Common myeloid progenitor, CD34-positive (primary cell): ENCODE measurements around the gene ATP5IF1.
A peak's percentile ranks its signal among the peaks of the same experiment; 100 is the strongest.

Experiments
- CTCF ChIA-PET: fragments of 350-600 bp; sonication (Branson Sonifier 250); formaldehyde crosslinking; loops from one replicate; lab custom pipeline; 2021; ENCODE audit warnings: antibody characterized with exemption; lab: Charles Lee
- POLR2A ChIA-PET: fragments of 350-600 bp; sonication (Branson Sonifier 250); formaldehyde crosslinking; loops from one replicate; lab custom pipeline; 2021; ENCODE audit warnings: antibody characterized with exemption; lab: Charles Lee
- DNase-seq, 3 donors: peaks; one replicate each; pipeline versions ENCODE4 v3.0.0 to v3.0.0-alpha.2; 2013
- H3K27ac ChIP-seq, 2 experiments: 1 replicate in 1 of 2; 2 replicates in 1 of 2; pipeline ENCODE4 v1.7.0; 2013; ENCODE audit warnings: inconsistent platforms in 2 of 2, low read length in 2 of 2, mild to moderate bottlenecking in 2 of 2, low read depth in 1 of 2, moderate library complexity in 1 of 2; ENCODE audit not compliant: severe bottlenecking in 2 of 2, insufficient read depth in 1 of 2, poor library complexity in 1 of 2
- H3K27me3 ChIP-seq, 5 experiments: replicated peaks in 2 of 5; 1 replicate in 3 of 5; 2 replicates in 2 of 5; pipeline versions ENCODE4 v1.6.1 to v1.7.0; 2013; ENCODE audit warnings: low read length in 4 of 5, mild to moderate bottlenecking in 2 of 5, moderate library complexity in 2 of 5, inconsistent platforms in 1 of 5; ENCODE audit not compliant: insufficient read depth in 5 of 5, control insufficient read depth in 4 of 5
- H3K36me3 ChIP-seq, 4 experiments: 1 replicate in 2 of 4; 2 replicates in 2 of 4; pipeline versions ENCODE4 v1.6.1 to v1.7.0; 2013; ENCODE audit warnings: low read length in 3 of 4, control low read depth in 1 of 4, mild to moderate bottlenecking in 1 of 4; ENCODE audit not compliant: control insufficient read depth in 4 of 4, insufficient read depth in 4 of 4
- H3K4me1 ChIP-seq, 4 experiments: 1 replicate in 3 of 4; 2 replicates in 1 of 4; pipeline versions ENCODE4 v1.6.1 to v1.7.1; 2013; ENCODE audit warnings: low read length in 3 of 4, mild to moderate bottlenecking in 3 of 4, control low read depth in 1 of 4, inconsistent platforms in 1 of 4, moderate library complexity in 1 of 4; ENCODE audit not compliant: control insufficient read depth in 4 of 4, insufficient read depth in 4 of 4; ENCODE audit errors: control extremely low read depth in 1 of 4
- H3K4me3 ChIP-seq, 7 experiments: 1 replicate in 4 of 7; 2 replicates in 3 of 7; pipeline versions ENCODE4 v1.5.1 to v1.7.0; 2013; ENCODE audit warnings: mild to moderate bottlenecking in 7 of 7, low read length in 6 of 7, moderate library complexity in 6 of 7, inconsistent platforms in 2 of 7, low read depth in 2 of 7, control low read depth in 1 of 7; ENCODE audit not compliant: insufficient read depth in 4 of 7, control insufficient read depth in 1 of 7; ENCODE audit errors: extremely low read depth in 1 of 7
- H3K9me3 ChIP-seq, 5 experiments: 1 replicate in 4 of 5; 2 replicates in 1 of 5; pipeline versions ENCODE4 v1.6.1 to v1.7.1; 2013; ENCODE audit warnings: low read length in 4 of 5, mild to moderate bottlenecking in 2 of 5, inconsistent platforms in 1 of 5, low read depth in 1 of 5, moderate library complexity in 1 of 5; ENCODE audit not compliant: control insufficient read depth in 4 of 5, insufficient read depth in 2 of 5; ENCODE audit errors: control extremely low read depth in 1 of 5
- WGBS: methylation state at CpG from one replicate; pipeline ENCODE4 v1.1.5; 2013; ENCODE audit not compliant: insufficient coverage; 5-methylcytosine and 5-hydroxymethylcytosine counted together

Gene ATP5IF1

DNA sequence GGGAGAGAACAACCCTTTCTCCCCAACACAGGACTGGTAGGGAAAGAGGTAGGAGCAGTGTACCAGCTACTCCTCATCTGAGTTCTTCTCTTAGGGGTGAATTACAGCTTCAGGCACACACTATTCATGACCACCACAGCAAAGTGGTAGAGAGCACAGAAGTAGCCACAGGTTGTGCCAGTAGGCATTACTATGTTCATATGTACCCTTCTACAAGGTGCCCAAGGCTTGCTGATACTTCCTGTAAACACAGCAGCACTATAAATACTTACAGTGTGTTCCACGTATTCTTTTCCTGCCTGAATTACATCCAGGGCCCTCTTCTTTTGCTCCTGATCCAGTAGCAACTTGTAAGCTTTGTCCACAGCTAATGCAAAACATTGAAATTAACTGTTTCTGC is 26.2 kb upstream of the ATP5IF1 start:
- DNase-seq: no peak
- H3K27me3 ChIP-seq: no peaks in the 10 kb centered on the region
- ChIA-PET CTCF (interaction anchor here (0.6 to 12.2 kb wide), 25 partner anchors 10 to 209 kb away, joined by 3 to 164 read pairs (median 4); partner anchors contain the start of genes EYA3 and PTAFR), POLR2A (interaction anchor here (0.8 to 1.3 kb wide), 2 partner anchors 118 to 121 kb away, joined by 3 to 4 read pairs; no protein-coding TSS in a partner anchor)
- no peaks in the 10 kb centered on the region for H3K9me3 ChIP-seq
- H3K36me3 ChIP-seq: peaks cover 15 to 72% (median 40%) of the 10 kb centered on the region in 4 experiments
- WGBS: 92% methylated on average over 1 of the region's 1 CpG
- H3K4me3 ChIP-seq: no peak overlapping the region
- peaks cover 0 to 4% (median 0%) of the 10 kb centered on the region in 4 experiments for H3K4me1 ChIP-seq
- no peak overlapping the region for H3K27ac ChIP-seq

DNA sequence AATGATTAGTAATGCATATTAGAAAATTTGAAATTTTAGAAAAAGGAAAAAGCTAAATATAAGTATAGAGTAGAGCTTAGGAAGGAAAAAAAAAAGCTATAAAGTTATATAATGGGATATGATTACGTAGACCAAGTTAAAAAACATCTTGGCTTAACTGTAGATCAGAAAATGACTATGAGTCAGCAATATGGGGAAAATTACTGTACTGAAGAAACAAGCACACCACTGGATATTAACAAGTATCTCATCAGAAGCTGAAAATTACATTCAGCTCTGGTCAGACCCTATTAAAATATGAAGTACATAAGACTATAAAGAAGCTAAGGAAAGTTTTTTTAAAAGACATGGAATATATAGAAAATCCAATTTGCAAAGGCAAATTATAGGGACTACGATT is 22.6 kb upstream of the ATP5IF1 start:
- Histone ChIP-seq H3K4me1 (peaks cover 0 to 4% (median 0%) of the 10 kb centered on the region in 4 experiments), H3K27me3 (no peaks in the 10 kb centered on the region), H3K4me3 (no peak overlapping the region), H3K9me3 (no peaks in the 10 kb centered on the region), H3K36me3 (peaks cover 13 to 54% (median 27%) of the 10 kb centered on the region in 4 experiments), H3K27ac (peak overlapping the region in 1 of 2 experiments; percentile 25)
- ChIA-PET CTCF (interaction anchor here (0.6 to 12.2 kb wide), 6 partner anchors 11 to 124 kb away, joined by 3 to 164 read pairs (median 5); partner anchors contain the start of gene EYA3), POLR2A (no interaction called here)
- WGBS: 100% methylated on average over 1 of the region's 2 CpGs
- peak in 2 of 3 donors; percentile 27 to 42 for DNase-seq

GRCh38 chr1:28229089-28229488 is 6.8 kb upstream of the ATP5IF1 start:
- ChIA-PET POLR2A (no interaction called here), CTCF (interaction anchor here (0.6 to 0.7 kb wide), 2 partner anchors 129 to 455 kb away, joined by 3 read pairs; no protein-coding TSS in a partner anchor)
- Histone ChIP-seq H3K27ac (no peak overlapping the region), H3K36me3 (peaks cover 10 to 53% (median 29%) of the 10 kb centered on the region in 4 experiments), H3K27me3 (no peaks in the 10 kb centered on the region), H3K4me3 (no peak overlapping the region), H3K4me1 (peaks cover 6 to 22% (median 18%) of the 10 kb centered on the region in 4 experiments), H3K9me3 (no peaks in the 10 kb centered on the region)
- DNase-seq: no peak

- Histone ChIP-seq H3K27me3 (no peaks in the 10 kb centered on the region), H3K4me3 (no peak overlapping the region), H3K4me1 (peaks cover 6 to 23% (median 18%) of the 10 kb centered on the region in 4 experiments), H3K9me3 (no peaks in the 10 kb centered on the region), H3K36me3 (peaks cover 10 to 47% (median 22%) of the 10 kb centered on the region in 4 experiments), H3K27ac (no peak overlapping the region)
- DNase-seq: no peak
- ChIA-PET CTCF (interaction anchor here (0.6 kb wide), 1 partner anchor 456 kb away, joined by 3 read pairs; no protein-coding TSS in a partner anchor), POLR2A (no interaction called here)
- no CpG with 5 or more reads among the region's 2 CpGs for WGBS
Measured at GRCh38 chr1:28229996-28230395, 5.9 kb upstream of the ATP5IF1 start.

DNA sequence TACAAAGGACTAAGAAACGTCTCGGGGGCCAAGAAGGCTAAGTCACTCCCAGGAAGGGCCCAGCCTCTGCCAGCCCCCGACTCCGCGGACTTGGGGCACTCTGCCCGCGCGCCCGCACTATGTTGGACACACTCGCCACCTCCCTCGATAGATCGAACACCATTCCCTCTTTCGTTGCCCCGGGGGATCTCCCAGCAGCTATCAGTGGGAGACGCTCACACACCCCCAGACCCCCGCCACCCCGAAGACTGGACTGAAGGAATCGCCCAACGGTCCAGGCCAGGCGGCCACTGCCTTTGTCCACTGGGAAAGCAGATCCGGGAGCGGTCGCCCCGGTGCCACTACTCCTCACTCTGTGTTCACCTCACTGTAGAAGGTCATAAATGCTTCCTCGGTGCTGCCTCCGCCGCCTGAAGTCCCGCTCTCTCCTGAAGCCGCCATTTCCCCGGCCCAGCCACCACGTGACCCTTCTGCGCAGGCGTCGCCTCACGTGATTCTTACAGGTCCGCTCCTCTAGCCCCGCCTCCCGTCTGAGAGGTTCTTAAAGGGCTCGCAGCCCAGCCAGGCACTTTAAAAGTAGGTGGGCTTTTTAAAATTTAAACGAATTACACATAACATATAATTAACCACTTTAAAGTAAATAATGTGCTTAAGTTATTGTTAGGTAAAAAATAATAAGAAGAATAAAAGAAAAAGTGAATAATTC is 3.2 kb upstream of the ATP5IF1 start, which contains the start of gene DNAJC8:
DNAJC8 (minus strand) TSS at position 472 of the 706 bp plus-strand sequence; CDS start at position 441, 31 bp downstream.
- ChIA-PET CTCF (interaction anchor here (1.5 to 1.7 kb wide), 2 partner anchors 23 to 142 kb away, joined by 3 to 4 read pairs; no protein-coding TSS in a partner anchor), POLR2A (interaction anchor here (0.6 kb wide), 2 partner anchors 13 to 33 kb away, joined by 3 read pairs; no protein-coding TSS in a partner anchor)
- Histone ChIP-seq H3K27ac (peak within 1 kb of the TSS; percentile 97 to 98), H3K4me1 (peaks cover 16 to 46% (median 31%) of the 10 kb centered on the region in 4 experiments), H3K9me3 (no peaks in the 10 kb centered on the region), H3K27me3 (no peaks in the 10 kb centered on the region), H3K36me3 (peaks cover 4 to 27% (median 9%) of the 10 kb centered on the region in 4 experiments), H3K4me3 (peak within 1 kb of the TSS; percentile 86 to 100 (median 98))
- WGBS: under 1% methylated on average over 26 of the region's 40 CpGs
- DNase-seq: peak; percentile 94 to 95 (median 94)

DNA sequence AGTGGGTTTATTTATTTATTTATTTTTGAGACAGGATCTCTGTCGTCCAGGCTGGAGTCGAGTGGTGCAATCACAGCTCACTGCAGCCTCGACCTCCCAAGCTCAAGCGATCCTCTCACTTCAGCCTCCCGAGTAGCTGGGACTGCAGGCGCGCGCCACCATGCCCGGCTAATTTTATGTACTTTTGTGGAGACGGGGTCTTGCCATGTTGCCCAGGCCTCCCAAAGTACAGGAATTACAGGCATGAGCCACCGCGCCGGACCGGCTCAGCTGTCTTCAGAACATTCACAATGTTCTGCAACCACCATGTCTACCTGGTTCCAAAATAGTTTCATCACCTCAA is 2.7 kb upstream of the ATP5IF1 start:
- POLR2A ChIA-PET: no interaction called here
- no peaks in the 10 kb centered on the region for H3K9me3 ChIP-seq
- 71% methylated on average over 10 of the region's 14 CpGs for WGBS
- H3K36me3 ChIP-seq: peaks cover 6 to 28% (median 11%) of the 10 kb centered on the region in 4 experiments
- no peak for DNase-seq
- H3K4me1 ChIP-seq: peaks cover 16 to 49% (median 31%) of the 10 kb centered on the region in 4 experiments
- H3K27ac ChIP-seq: peak overlapping the region in 1 of 2 experiments; percentile 98
- CTCF ChIA-PET: interaction anchor here (1.7 kb wide), 1 partner anchor 142 kb away, joined by 4 read pairs; no protein-coding TSS in a partner anchor
- H3K4me3 ChIP-seq: peak overlapping the region in 4 of 7 experiments; percentile 92 to 100 (median 99)
- H3K27me3 ChIP-seq: no peaks in the 10 kb centered on the region
